ENCODE measurements around the gene LRP1B.

GRCh38 chr2:141411419-141411818 is 719.4 kb downstream of the LRP1B start:
- TF ChIP-seq CTCF (conservative IDR thresholded peaks at IDR 0.05 in 1 of 2, IDR thresholded peaks at IDR 0.05 in 1 of 2; ENCODE audit: low read depth in 1 of 2, low read length in 2 of 2) = no peak
- no peak for TF ChIP-seq EZH2 (IDR thresholded peaks at IDR 0.05; ENCODE audit: low read length, missing control alignments)

All from fibroblast of lung (primary cell).